ENCODE data around the gene WHRN.

WHRN gene

DNA sequence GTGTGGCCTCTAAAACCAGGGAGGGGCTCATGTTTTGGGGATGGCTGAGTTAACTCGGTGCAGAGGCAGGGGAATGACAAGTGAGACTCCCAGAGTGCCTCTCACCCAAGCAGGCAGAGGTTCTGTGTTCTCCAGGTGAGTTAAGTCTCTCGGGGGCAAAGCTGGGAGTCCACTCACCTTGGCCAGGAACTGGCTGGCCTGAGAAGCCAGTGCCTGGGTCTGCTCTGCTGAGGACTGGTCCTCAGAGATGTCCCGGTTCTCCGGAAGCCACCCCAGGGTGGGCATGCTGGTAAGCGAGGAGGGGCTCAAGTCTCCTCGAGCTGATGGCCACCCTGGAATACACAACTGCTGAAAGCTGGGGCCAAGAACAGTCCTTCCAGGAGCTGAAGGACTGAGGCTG, 137.9 kb downstream of the WHRN start:
- DNase-seq (ENCODE audit: low read depth in 1 of 2, low spot score in 1 of 2): no peak
- Histone ChIP-seq H3K4me3 (replicated peaks; ENCODE audit: insufficient read depth, low read length) (no peak overlapping the region), H3K27ac (replicated peaks) (peak overlapping the region; percentile 77), H3K27me3 (ENCODE audit: insufficient read depth, poor library complexity, severe bottlenecking) (no peaks in the 10 kb centered on the region)
- TF ChIP-seq POLR2AphosphoS5 (IDR thresholded peaks at IDR 0.05; ENCODE audit: low read depth): no peak
- no peak for TF ChIP-seq CTCF (IDR thresholded peaks at IDR 0.05; ENCODE audit: insufficient read depth, low read length)
- TF ChIP-seq GABPA (IDR thresholded peaks at IDR 0.05; ENCODE audit: low read depth): no peak
- TF ChIP-seq, protein P1, sequence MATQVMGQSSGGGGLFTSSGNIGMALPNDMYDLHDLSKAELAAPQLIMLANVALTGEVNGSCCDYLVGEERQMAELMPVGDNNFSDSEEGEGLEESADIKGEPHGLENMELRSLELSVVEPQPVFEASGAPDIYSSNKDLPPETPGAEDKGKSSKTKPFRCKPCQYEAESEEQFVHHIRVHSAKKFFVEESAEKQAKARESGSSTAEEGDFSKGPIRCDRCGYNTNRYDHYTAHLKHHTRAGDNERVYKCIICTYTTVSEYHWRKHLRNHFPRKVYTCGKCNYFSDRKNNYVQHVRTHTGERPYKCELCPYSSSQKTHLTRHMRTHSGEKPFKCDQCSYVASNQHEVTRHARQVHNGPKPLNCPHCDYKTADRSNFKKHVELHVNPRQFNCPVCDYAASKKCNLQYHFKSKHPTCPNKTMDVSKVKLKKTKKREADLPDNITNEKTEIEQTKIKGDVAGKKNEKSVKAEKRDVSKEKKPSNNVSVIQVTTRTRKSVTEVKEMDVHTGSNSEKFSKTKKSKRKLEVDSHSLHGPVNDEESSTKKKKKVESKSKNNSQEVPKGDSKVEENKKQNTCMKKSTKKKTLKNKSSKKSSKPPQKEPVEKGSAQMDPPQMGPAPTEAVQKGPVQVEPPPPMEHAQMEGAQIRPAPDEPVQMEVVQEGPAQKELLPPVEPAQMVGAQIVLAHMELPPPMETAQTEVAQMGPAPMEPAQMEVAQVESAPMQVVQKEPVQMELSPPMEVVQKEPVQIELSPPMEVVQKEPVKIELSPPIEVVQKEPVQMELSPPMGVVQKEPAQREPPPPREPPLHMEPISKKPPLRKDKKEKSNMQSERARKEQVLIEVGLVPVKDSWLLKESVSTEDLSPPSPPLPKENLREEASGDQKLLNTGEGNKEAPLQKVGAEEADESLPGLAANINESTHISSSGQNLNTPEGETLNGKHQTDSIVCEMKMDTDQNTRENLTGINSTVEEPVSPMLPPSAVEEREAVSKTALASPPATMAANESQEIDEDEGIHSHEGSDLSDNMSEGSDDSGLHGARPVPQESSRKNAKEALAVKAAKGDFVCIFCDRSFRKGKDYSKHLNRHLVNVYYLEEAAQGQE (IDR thresholded peaks at IDR 0.05; ENCODE audit: insufficient replicate concordance, low read depth): no peak
- TF ChIP-seq SPI1 (IDR thresholded peaks at IDR 0.05; ENCODE audit: borderline replicate concordance, low read depth): no peak

DNA sequence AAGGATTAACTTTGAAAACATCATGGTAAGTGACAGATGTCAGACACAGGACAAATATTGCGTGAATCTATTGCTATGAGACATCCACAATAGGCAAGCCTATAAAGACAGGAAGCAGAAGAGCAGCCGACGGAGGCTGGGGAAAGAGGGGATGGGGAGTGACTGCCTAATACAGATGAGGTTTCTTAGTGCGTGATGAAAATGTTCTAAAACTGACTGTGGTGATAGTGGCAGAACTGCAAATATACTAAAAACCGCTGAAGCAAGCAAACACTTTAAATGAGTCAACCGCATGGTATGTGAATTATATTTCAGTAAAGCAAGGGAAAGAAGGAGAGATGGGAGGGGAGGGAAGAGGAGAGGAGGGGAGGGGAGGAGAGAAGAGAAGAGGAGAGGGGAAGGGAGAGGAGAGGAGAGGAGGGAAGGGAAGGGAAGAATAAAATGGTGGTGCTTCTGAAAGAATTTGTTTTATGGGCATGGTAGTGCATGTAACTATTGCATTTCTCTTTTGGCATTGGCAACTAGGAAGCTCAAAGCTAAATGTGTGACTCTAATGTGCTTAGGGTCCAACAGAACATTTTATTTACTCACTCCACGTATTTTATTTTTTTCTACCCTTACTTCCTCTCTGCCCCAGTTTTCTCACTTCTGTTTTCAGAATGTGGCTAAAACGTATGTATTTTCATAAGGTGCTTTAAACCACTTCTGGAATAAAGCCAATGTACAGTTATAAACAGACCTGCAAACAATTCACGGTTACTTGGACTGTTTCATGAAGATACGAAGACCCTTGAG, 138.7 kb downstream of the WHRN start:
- peak overlapping the region; percentile 77 for H3K27ac ChIP-seq (replicated peaks)
- DNase-seq (ENCODE audit: low read depth in 1 of 2, low spot score in 1 of 2): peak in 1 of 2 experiments; percentile 76
- H3K27me3 ChIP-seq (ENCODE audit: insufficient read depth, poor library complexity, severe bottlenecking): no peaks in the 10 kb centered on the region
- H3K4me3 ChIP-seq (replicated peaks; ENCODE audit: insufficient read depth, low read length): no peak overlapping the region
- no peak for TF ChIP-seq GABPA (IDR thresholded peaks at IDR 0.05; ENCODE audit: low read depth)
- TF ChIP-seq SPI1 (IDR thresholded peaks at IDR 0.05; ENCODE audit: borderline replicate concordance, low read depth): peak; percentile 86

DNA sequence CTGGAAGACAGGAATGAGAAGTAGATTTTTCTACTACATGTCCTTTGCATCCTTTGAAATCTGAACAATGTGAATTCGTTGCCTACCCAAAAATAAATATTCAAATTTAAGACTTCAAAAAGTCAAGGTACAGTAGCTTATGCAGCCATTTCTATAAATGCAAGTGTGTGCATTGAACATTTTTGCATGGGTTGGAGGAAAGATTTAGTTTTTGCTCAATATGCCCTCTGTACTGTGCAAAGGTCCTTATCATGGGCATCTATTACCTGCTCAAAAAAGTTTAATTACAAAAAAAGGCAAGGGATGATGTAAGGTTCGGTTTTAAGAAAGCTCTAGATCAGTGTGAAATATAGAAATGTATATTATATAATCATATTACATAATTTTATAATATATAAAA, 140.1 kb downstream of the WHRN start:
- H3K27ac ChIP-seq (replicated peaks): peak overlapping the region; percentile 77
- TF ChIP-seq, protein P1 (IDR thresholded peaks at IDR 0.05; ENCODE audit: insufficient replicate concordance, low read depth): no peak
- TF ChIP-seq CTCF (IDR thresholded peaks at IDR 0.05; ENCODE audit: insufficient read depth, low read length) (no peak), SPI1 (IDR thresholded peaks at IDR 0.05; ENCODE audit: borderline replicate concordance, low read depth) (no peak), GABPA (IDR thresholded peaks at IDR 0.05; ENCODE audit: low read depth) (no peak), POLR2AphosphoS5 (IDR thresholded peaks at IDR 0.05; ENCODE audit: low read depth) (no peak)
- H3K4me3 ChIP-seq (replicated peaks; ENCODE audit: insufficient read depth, low read length): no peak overlapping the region
- DNase-seq (ENCODE audit: low read depth in 1 of 2, low spot score in 1 of 2): no peak
- no peaks in the 10 kb centered on the region for H3K27me3 ChIP-seq (ENCODE audit: insufficient read depth, poor library complexity, severe bottlenecking)

GRCh38 chr9:114364134-114365041, 140.9 kb downstream of the WHRN start:
- H3K27ac ChIP-seq (replicated peaks): peak overlapping the region; percentile 77
- peak; percentile 43 to 89 for DNase-seq (ENCODE audit: low read depth in 1 of 2, low spot score in 1 of 2)
- H3K27me3 ChIP-seq (ENCODE audit: insufficient read depth, poor library complexity, severe bottlenecking): no peaks in the 10 kb centered on the region
- TF ChIP-seq SPI1 (IDR thresholded peaks at IDR 0.05; ENCODE audit: borderline replicate concordance, low read depth) (no peak), GABPA (IDR thresholded peaks at IDR 0.05; ENCODE audit: low read depth) (no peak), POLR2AphosphoS5 (IDR thresholded peaks at IDR 0.05; ENCODE audit: low read depth) (no peak; the same call in 1 of the 2 replicates), CTCF (IDR thresholded peaks at IDR 0.05; ENCODE audit: insufficient read depth, low read length) (no peak)
- TF ChIP-seq, protein P1 (IDR thresholded peaks at IDR 0.05; ENCODE audit: insufficient replicate concordance, low read depth): no peak
- no peak overlapping the region for H3K4me3 ChIP-seq (replicated peaks; ENCODE audit: insufficient read depth, low read length)
